HFFc6 (cell line): Measurements from ENCODE around the gene ANO9. TPM values are rescaled to one million over a fixed set of nuclear protein-coding genes. Genes with fewer than 3 reads are reported as not detected.

Source experiments
- DNase-seq: peaks from one replicate; pipeline ENCODE4 v3.0.0-alpha.2; 2018
- H3K27ac Mint-ChIP-seq: 2 replicates; pipeline ENCODE4 v1.8.0; 2020; ENCODE audit warnings: mild to moderate bottlenecking, mixed read lengths
- H3K27me3 Mint-ChIP-seq: 2 replicates; pipeline ENCODE4 v1.8.0; 2021; ENCODE audit warnings: mild to moderate bottlenecking, moderate library complexity, mixed read lengths; ENCODE audit not compliant: insufficient read depth
- H3K36me3 Mint-ChIP-seq: 2 replicates; pipeline ENCODE4 v1.8.0; 2021; ENCODE audit warnings: low read depth, mixed read lengths
- H3K4me1 Mint-ChIP-seq: 2 replicates; pipeline ENCODE4 v1.8.0; 2020; ENCODE audit warnings: low read depth, mixed read lengths
- H3K4me3 Mint-ChIP-seq: 2 replicates; pipeline ENCODE4 v1.8.0; 2020; ENCODE audit warnings: mild to moderate bottlenecking, moderate library complexity, mixed read lengths
- H3K9me3 Mint-ChIP-seq: 2 replicates; pipeline ENCODE4 v1.8.0; 2020; ENCODE audit warnings: mild to moderate bottlenecking, mixed read lengths
- CTCF ChIP-seq: fragments of 200-600 bp; sonication (generic); IDR thresholded peaks from 2 replicates; pipeline ENCODE4 v1.5.0; 2021; ENCODE audit warnings: antibody characterized with exemption, mild to moderate bottlenecking
- total RNA-seq, 6 experiments: library from RNA; stranded (reverse); fragmentation: NEBNext Ultra II Directional; extraction: Animal tissue kit (Norgen Biotek cat#: 25700); gene quantifications; 2 replicates in 1 of 6; 3 replicates in 5 of 6; pipeline ENCODE4 v1.2.3, GENCODE V29; 2021

The ANO9 gene
- total RNA-seq, 6 experiments from 2014 or later, result not detected

- Mint-ChIP-seq H3K4me1 (peaks cover 20% of the 10 kb centered on the region), H3K9me3 (no peaks in the 10 kb centered on the region), H3K27me3 (no peaks in the 10 kb centered on the region; the same call in 1 of the 2 replicates), H3K36me3 (no peaks in the 10 kb centered on the region), H3K4me3 (no peak overlapping the region), H3K27ac (no peak overlapping the region)
- no peak for TF ChIP-seq CTCF
- no peak for DNase-seq
These were observed 24.2 kb upstream of the ANO9 start for GRCh38 chr11:465896-466530.

- Mint-ChIP-seq H3K4me3 (no peak overlapping the region), H3K36me3 (no peaks in the 10 kb centered on the region; the same call in 1 of the 2 replicates), H3K4me1 (peaks cover 10% of the 10 kb centered on the region), H3K9me3 (no peaks in the 10 kb centered on the region), H3K27me3 (no peaks in the 10 kb centered on the region; the same call in 1 of the 2 replicates), H3K27ac (no peak overlapping the region)
- no peak for TF ChIP-seq CTCF
- DNase-seq, result no peak
These were observed 22.5 kb upstream of the ANO9 start for GRCh38 chr11:464316-464715.

- Mint-ChIP-seq H3K4me1 (no peaks in the 10 kb centered on the region), H3K27me3 (no peaks in the 10 kb centered on the region; the same call in 1 of the 2 replicates), H3K9me3 (no peaks in the 10 kb centered on the region), H3K4me3 (no peak overlapping the region), H3K27ac (no peak overlapping the region), H3K36me3 (peaks cover 5% of the 10 kb centered on the region)
- no peak for TF ChIP-seq CTCF
- DNase-seq, result no peak
These were observed 20.5 kb upstream of the ANO9 start for GRCh38 chr11:462107-462890.

GRCh38 chr11:461626-462025 lies 19.8 kb upstream of the ANO9 start:
- no peak for DNase-seq
- Mint-ChIP-seq H3K27ac (no peak overlapping the region), H3K4me1 (no peaks in the 10 kb centered on the region), H3K4me3 (no peak overlapping the region), H3K9me3 (no peaks in the 10 kb centered on the region), H3K36me3 (peaks cover 10% of the 10 kb centered on the region), H3K27me3 (no peaks in the 10 kb centered on the region; the same call in 1 of the 2 replicates)
- no peak for TF ChIP-seq CTCF

GRCh38 chr11:460331-461199 lies 18.8 kb upstream of the ANO9 start:
- no peaks in the 10 kb centered on the region for H3K9me3 Mint-ChIP-seq
- no peak for TF ChIP-seq CTCF
- H3K27ac Mint-ChIP-seq, result no peak overlapping the region
- no peaks in the 10 kb centered on the region; the same call in 1 of the 2 replicates for H3K27me3 Mint-ChIP-seq
- peaks cover 10% of the 10 kb centered on the region for H3K36me3 Mint-ChIP-seq
- no peak for DNase-seq
- no peak overlapping the region for H3K4me3 Mint-ChIP-seq
- no peaks in the 10 kb centered on the region for H3K4me1 Mint-ChIP-seq
